NCI-H1417 treated with DMSO at 0.1 percent for 48 hours (cell line): ENCODE measurements around the gene WWTR1.

Experiments used
- DNase-seq: peaks from one replicate; lab custom pipeline; 2025; lab: John Stamatoyannopoulos, UW

Gene WWTR1

GRCh38 chr3:149592758-149593240 lies 65.0 kb downstream of the WWTR1 start:
- no peak for DNase-seq

- DNase-seq = no peak
Measured at GRCh38 chr3:149590691-149591441, 67.0 kb downstream of the WWTR1 start.

DNA sequence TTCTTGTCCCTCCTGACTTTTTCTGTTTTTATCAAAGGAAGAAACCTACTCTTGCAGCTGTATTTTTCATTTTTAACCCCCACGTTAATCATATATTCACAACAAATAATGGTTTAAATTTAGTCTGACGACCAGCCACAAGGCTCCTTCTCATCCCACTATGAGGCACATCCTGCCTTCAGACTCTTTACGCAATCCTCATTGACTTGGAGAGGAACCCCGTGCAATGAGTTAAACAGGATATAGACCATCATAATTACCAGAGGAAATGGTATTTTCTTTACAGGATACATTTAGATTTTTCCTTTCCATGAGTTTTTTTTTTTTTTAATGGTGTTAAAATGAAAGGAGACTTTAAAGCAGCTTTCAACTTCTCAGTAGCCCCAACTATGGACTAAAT lies 68.5 kb downstream of the WWTR1 start:
- no peak for DNase-seq

DNA sequence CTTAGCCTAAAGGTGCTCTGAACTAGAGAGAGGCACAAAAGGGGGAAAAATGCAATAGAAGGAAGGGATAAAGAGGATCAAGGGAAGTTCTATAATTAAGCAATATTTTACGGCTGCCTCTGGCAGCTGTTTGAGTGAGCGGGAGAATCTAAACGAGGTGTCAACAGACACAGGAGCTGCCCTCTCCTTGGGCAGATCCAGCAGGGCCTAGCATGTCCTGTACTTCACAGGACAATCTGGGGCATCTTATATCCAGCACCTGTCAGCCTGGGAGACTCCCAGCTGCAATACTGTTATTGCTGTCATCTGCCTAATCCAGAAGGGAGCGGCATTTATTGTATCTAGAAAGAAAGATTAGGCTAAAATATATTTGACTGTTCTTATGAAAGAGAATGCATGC lies 68.9 kb downstream of the WWTR1 start:
- no peak for DNase-seq

DNA sequence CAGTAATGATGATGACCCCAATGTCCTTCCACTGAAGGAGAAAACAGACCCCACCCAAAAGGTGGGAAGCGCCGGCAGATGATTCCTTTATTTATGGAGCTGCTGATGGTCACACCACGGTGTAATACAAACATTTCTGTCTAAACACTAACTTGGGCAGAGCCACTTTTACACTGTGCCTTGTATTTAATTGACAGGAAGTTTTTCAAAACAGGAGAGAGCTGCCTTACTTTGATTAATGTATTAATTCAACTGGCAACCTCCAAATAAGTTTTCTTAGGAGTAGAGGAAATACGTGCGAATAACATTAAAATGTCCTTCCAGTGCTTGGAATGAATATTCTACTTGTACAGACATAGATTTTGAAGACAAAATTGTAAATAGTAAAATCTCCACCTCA lies 70.4 kb downstream of the WWTR1 start:
- no peak for DNase-seq

DNA sequence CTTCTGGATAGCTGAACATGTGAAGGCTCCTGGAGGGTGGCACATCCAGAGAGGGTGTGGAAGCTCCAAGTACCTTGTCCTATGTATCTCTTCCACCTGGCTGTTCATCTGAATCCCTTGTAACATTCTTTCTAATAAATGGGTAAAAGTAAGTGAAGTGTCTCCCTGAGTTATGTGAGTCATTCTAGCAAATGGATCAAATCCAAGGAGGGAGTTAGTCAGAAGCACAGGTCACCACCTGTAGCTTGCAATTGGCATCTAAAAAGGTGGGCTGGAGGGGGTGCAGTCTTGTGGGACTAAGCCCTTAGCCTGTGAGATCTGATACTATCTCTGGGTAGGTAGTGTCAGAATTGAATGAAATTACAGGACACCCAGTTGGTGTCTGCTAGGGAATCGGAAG lies 71.0 kb downstream of the WWTR1 start:
- DNase-seq = no peak

- no peak for DNase-seq
Measured at GRCh38 chr3:149585401-149585726, 72.5 kb downstream of the WWTR1 start.

DNA sequence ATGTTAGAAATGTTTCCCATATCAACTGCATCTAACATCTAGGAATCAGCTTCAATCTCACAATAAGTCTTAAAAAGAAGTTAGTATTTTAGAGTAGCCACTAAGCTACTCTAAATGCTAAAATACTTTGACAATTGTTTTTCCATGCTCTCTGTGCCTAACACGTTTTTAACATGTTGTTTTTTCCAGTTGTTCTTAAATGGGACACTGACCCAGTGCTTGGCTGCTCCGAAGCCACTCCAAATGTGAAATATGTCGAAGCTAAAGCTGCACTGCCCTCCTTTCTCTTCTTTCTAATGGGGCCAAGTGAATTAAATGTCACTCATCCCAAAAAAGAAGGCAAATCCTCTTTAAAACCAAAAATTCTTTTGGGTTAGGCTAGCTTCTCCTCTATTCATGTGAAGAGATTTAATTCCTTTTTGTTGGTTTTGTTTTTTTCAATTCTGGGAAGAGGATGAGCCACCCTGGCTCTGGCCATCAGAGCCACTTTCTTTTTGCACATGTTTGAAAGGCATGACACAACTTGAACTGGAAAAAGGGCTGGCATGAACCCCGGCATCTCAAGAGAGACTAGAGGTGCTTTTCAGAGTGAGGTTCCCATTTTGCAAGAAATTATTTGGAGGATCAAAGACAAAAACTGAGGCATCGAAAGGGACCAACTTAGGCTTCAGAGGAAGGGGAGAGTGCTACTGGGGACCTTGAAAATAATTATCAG lies 73.7 kb downstream of the WWTR1 start:
- no peak for DNase-seq

DNA sequence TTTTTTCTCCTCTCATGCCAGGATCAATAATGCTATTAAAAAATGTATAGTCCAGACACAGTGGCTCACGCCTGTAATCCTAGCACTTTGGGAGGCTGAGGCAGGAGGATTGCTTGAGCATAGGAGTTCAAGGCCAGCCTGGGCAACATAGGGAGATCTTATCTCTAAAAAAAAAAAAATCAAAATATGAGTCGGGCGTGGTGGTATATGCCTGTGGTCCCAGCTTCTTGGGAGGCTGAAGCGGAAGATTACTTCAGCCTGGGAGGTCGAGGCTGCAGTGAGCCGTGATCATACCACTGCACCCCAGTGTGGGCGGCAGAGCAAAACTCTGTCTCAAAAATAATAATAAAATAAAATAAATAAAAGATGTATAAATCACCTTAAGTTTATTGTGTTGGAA lies 75.4 kb downstream of the WWTR1 start:
- DNase-seq = no peak

GRCh38 chr3:149581681-149582370 lies 76.0 kb downstream of the WWTR1 start:
- no peak for DNase-seq

GRCh38 chr3:149581248-149581647 lies 76.6 kb downstream of the WWTR1 start:
- no peak for DNase-seq

- DNase-seq = no peak
Measured at GRCh38 chr3:149579838-149580542, 77.8 kb downstream of the WWTR1 start.

DNA sequence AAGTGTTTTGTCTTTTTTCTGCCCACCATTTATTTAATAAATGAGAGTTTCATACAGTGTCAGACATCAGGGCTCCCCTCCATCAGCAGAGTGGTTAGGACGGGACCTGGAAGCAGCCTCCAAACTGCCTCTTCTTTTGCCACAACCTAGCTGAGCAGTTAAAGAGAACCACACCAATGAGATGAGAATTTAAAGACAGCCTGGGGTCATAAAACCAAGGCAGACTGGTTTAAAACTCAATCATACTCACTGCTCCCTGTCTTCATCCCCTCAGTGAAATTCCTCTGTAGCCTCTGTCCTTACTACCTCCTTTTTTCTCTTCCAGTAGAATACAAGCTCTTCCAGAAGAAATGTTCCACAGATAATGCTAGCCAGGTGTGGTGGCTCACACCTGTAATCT lies 78.7 kb downstream of the WWTR1 start:
- no peak for DNase-seq

DNA sequence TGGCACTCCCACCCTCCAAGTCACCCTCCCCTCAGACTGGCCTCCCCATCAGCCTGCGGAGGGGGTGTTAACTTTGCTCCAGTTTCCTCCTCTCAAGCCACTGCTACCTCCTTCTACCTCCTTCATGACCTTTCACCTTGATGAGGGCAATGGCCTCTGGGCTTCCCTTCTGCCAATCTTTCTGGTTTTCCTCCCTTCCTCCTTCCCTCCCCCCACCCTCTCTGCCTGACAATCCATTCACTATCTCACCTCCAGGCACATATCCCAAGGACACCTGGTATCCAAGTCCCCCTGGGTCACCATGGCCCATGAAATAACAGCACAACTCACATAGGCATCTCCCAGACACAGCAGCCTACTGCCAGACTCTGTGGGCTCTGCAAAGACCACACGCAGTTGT lies 80.0 kb downstream of the WWTR1 start:
- DNase-seq = no peak

GRCh38 chr3:149575961-149576564 lies 81.8 kb downstream of the WWTR1 start:
- no peak for DNase-seq

DNA sequence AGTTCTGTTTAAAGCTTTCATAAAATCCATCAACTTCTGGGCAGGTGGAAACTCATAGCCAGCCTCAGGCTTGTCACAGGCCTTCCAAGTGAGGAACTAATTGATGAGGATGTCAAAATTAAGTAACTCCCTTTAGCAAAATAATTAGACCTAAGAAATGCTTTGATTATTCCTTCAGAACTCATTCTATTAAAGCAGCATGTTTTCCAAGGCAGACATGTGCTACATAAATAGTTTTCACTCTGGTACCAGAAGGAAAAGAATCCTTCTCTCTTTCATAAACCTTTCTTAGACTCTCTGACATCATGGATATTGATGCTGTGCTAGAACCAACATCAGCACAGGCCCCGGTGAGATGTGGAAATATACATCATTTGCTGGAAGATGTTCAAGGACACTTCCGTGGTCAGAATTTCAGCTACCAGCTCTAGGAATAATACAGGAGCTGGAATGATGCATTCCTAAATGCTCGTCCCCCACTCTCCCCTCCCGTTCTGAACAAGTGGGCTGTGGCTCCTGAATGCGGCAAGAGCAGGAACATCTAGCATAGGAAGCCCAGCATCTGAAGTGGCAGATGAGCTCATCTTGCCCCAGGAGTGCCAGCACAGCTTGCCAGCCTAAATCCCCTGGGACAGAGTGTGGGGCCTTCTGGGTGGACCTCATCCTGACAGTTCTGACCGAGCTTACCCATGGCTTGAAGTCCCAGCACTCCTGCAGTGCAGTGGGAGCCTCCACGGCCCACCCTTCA lies 82.4 kb downstream of the WWTR1 start:
- no peak for DNase-seq

DNA sequence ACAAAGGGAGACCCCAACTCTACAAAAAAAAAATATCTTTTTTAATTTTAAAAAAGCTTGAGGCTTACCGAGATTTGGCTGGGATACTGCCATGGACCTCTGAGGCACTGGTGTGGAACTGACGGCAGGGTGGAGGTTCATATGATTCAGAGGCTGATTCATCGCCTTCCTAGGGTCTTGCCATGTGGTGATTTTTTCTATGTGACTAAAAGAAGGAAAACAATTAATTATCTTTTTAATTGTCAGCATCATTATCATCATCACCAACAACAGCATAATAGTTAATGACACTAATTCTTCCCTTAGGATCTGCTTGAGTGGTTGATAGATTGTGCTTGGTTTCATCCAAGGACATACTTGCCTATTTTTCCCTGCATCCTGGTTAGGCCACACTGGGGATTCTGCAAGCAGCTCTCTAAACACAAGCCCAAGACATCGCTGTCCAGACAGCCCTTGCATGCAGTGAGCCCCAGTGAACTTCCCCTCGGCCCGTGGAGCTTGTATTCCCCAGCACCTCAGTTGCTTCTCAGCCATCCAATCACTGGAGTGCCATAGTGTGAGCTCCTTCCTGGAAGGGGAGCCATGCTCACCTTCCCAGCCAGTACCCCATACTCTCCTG lies 84.9 kb downstream of the WWTR1 start:
- no peak for DNase-seq

GRCh38 chr3:149571381-149571780 lies 86.4 kb downstream of the WWTR1 start:
- no peak for DNase-seq

DNA sequence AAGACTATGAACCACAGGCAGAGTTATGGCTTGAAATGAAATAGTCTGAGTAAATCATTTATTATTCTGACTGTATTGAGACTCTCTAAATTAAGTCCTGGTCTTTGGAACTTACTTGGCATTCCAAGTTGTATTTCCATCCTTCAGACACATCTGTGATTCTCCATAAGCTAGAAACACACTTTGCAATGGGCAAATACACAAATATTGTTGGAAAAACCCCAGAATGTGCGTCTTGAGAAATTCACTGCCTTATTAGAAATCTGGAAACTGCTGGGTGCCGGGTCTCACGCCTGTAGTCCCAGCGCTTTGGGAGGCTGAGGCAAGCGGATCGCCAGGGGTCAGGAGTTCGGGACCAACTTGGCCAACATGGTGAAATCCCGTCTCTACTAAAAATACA lies 87.8 kb downstream of the WWTR1 start:
- DNase-seq = no peak

DNA sequence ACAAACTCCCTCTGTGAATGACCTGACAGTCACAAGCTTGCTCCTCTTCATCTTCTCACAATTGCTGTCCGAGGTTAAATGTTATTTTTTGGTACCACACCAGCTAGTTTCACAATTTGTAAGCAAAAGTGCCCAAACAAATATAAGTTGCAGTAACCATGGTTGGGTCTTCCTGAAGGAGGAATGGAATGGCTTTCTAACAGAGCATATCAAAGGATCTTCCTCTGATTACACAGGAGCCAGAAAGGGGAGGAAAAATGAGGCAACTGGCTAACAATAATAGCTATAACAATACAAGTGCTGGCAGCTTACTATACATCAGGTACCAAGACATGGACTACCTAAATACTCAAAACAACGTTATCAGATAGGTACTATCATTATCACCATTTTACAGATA lies 90.4 kb downstream of the WWTR1 start:
- DNase-seq = no peak
